HS-27A (cell line): ENCODE measurements around the gene RAB43.
"Not testable (repeated sequence)": the region's sequence is repeated elsewhere in the genome, so short reads cannot be mapped to it uniquely, and the experiment has no call there.

Experiments
- DNase-seq: peaks from one replicate; pipeline ENCODE4 v3.0.0-alpha.2; 2012; ENCODE audit warnings: low read depth, missing footprints

RAB43 gene

GRCh38 chr3:129121016-129121791, 400 bp downstream of the RAB43 start:
- DNase-seq, result no peak

GRCh38 chr3:129120254-129121004, 1.2 kb downstream of the RAB43 start:
- peak; percentile 65 for DNase-seq

GRCh38 chr3:129119365-129120100, 2.1 kb downstream of the RAB43 start:
- no peak for DNase-seq

- DNase-seq, result no peak
Measured at GRCh38 chr3:129118745-129119144, 2.9 kb downstream of the RAB43 start.

- no peak for DNase-seq
Measured at GRCh38 chr3:129117134-129117533, 4.5 kb downstream of the RAB43 start.

GRCh38 chr3:129116482-129116946, 5.1 kb downstream of the RAB43 start:
- DNase-seq, result no peak

- DNase-seq, result no peak
Measured at GRCh38 chr3:129114455-129114854, 7.1 kb downstream of the RAB43 start.

- DNase-seq, result no peak
Measured at GRCh38 chr3:129112308-129113052, 9.1 kb downstream of the RAB43 start.

- not testable (repeated sequence) for DNase-seq
Measured at GRCh38 chr3:129111076-129111780, 10.4 kb downstream of the RAB43 start.

- DNase-seq, result no peak
Measured at GRCh38 chr3:129107793-129108192, 13.8 kb downstream of the RAB43 start.

- DNase-seq, result no peak
Measured at GRCh38 chr3:129106866-129107565, 14.6 kb downstream of the RAB43 start.

GRCh38 chr3:129106320-129106719, 15.3 kb downstream of the RAB43 start:
- no peak for DNase-seq

- DNase-seq, result no peak
Measured at GRCh38 chr3:129105862-129106261, 15.7 kb downstream of the RAB43 start.

GRCh38 chr3:129104498-129105079, 17.0 kb downstream of the RAB43 start:
- DNase-seq, result no peak

GRCh38 chr3:129104051-129104450, 17.6 kb downstream of the RAB43 start:
- DNase-seq, result no peak

GRCh38 chr3:129103296-129103695, 18.3 kb downstream of the RAB43 start:
- no peak for DNase-seq

- DNase-seq, result no peak
Measured at GRCh38 chr3:129101370-129102138, 20.1 kb downstream of the RAB43 start.

- DNase-seq, result no peak
Measured at GRCh38 chr3:129100274-129100673, 21.3 kb downstream of the RAB43 start.

GRCh38 chr3:129095285-129095684, 26.3 kb downstream of the RAB43 start:
- DNase-seq, result no peak
